HG03432 (cell line): Measurements from ENCODE around the gene AKAP6.

ENCODE experiments used
- ATAC-seq: cut with Tn5 transposase; IDR thresholded peaks from one replicate; pipeline ENCODE4 v1.9.1; 2021; ENCODE audit warnings: mild to moderate bottlenecking, moderate library complexity; ENCODE audit not compliant: unreplicated experiment

The AKAP6 gene

DNA sequence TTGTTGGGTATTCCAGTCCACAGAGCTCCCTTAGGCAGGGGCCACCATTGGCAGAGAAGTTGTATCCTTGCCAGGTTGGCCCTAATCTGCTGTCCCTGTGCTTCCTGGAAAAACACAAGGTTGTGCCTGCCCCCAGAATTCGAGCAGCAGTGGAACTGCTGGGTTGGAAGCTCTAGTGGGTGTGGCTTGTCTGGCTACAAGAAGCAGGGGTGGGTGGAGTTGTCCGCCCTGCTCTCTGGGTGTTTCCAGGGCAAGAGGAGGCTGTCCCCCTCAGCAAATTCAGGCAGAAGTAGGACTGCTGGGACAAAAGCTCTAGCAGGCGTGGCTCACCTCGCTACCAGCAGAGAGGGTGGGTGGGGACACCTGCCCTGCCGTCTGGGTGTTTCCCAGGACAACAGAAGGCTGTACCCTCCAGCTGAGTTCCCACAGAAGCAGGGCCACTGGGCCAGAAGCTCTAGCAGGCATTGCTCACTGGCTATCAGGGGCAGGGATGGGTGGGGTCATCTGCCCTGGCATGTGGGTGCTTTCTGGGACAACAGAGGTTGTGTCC is 536.8 kb downstream of the AKAP6 start:
- no peak for ATAC-seq

DNA sequence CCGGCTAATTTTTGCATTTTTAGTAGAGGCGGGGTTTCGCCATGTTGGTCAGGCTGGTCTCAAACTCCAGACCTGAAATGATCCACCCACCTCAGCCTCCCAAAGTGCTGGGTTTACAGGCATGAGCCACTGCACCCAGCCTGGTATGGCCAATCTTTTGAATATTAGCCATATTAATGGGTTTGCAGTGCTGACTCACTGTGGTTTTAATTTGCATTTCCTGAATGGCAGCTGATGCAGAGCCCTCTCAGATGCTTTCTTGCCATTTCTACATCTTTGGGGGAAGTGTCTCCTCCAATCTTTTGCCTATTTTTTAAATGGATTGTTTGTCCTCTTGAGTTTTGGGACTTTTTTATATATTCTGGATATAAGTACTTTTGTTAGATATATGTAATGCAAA is 554.1 kb downstream of the AKAP6 start:
- ATAC-seq, result no peak
